PFSK-1 (cell line): Measurements from ENCODE around the gene CLTCL1.

Source experiments
- FOXP2 ChIP-seq: optimal IDR thresholded peaks from 2 replicates; pipeline ENCODE3; 2011; ENCODE audit warnings: borderline replicate concordance, control low read depth, inconsistent platforms; ENCODE audit not compliant: insufficient read depth; ENCODE audit errors: extremely low read length, extremely low read depth
- POLR2AphosphoS5 ChIP-seq: IDR thresholded peaks from 2 replicates; pipeline ENCODE4 v1.6.1; 2012; ENCODE audit warnings: low read depth, mild to moderate bottlenecking, control low read depth, low read length, moderate library complexity
- REST ChIP-seq, 2 experiments: IDR thresholded peaks; 2 replicates each; pipeline versions ENCODE4 v1.6.1 to v1.8.0; 2011 to 2012; ENCODE audit warnings: low read depth in 2 of 2, low read length in 2 of 2, control low read depth in 1 of 2, inconsistent platforms in 1 of 2, mild to moderate bottlenecking in 1 of 2, moderate library complexity in 1 of 2; ENCODE audit not compliant: insufficient read depth in 1 of 2
- SIN3A ChIP-seq: IDR thresholded peaks from 2 replicates; pipeline ENCODE4 v1.6.1; 2012; ENCODE audit warnings: mild to moderate bottlenecking, low read length, moderate library complexity, borderline replicate concordance; ENCODE audit not compliant: insufficient read depth
- TAF1 ChIP-seq: IDR thresholded peaks from 2 replicates; pipeline ENCODE4 v1.6.1; 2012; ENCODE audit warnings: low read length, control low read depth, borderline replicate concordance; ENCODE audit not compliant: insufficient read depth

- TF ChIP-seq POLR2AphosphoS5 (no peak), REST (IDR thresholded peaks at IDR 0.05; ENCODE audit: insufficient read depth in 1 of 2, low read depth in 2 of 2, low read length in 2 of 2) (no peak), TAF1 (no peak), SIN3A (no peak), FOXP2 (no peak)
These were observed 96.6 kb downstream of the CLTCL1 start for GRCh38 chr22:19194766-19195536.
